ENCODE results near the gene KANSL1.
"Not testable (repeated sequence)": the region's sequence is repeated elsewhere in the genome, so short reads cannot be mapped to it uniquely, and the experiment has no call there.

The KANSL1 gene, protein sequence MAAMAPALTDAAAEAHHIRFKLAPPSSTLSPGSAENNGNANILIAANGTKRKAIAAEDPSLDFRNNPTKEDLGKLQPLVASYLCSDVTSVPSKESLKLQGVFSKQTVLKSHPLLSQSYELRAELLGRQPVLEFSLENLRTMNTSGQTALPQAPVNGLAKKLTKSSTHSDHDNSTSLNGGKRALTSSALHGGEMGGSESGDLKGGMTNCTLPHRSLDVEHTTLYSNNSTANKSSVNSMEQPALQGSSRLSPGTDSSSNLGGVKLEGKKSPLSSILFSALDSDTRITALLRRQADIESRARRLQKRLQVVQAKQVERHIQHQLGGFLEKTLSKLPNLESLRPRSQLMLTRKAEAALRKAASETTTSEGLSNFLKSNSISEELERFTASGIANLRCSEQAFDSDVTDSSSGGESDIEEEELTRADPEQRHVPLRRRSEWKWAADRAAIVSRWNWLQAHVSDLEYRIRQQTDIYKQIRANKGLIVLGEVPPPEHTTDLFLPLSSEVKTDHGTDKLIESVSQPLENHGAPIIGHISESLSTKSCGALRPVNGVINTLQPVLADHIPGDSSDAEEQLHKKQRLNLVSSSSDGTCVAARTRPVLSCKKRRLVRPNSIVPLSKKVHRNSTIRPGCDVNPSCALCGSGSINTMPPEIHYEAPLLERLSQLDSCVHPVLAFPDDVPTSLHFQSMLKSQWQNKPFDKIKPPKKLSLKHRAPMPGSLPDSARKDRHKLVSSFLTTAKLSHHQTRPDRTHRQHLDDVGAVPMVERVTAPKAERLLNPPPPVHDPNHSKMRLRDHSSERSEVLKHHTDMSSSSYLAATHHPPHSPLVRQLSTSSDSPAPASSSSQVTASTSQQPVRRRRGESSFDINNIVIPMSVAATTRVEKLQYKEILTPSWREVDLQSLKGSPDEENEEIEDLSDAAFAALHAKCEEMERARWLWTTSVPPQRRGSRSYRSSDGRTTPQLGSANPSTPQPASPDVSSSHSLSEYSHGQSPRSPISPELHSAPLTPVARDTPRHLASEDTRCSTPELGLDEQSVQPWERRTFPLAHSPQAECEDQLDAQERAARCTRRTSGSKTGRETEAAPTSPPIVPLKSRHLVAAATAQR (N-terminal part only)

DNA sequence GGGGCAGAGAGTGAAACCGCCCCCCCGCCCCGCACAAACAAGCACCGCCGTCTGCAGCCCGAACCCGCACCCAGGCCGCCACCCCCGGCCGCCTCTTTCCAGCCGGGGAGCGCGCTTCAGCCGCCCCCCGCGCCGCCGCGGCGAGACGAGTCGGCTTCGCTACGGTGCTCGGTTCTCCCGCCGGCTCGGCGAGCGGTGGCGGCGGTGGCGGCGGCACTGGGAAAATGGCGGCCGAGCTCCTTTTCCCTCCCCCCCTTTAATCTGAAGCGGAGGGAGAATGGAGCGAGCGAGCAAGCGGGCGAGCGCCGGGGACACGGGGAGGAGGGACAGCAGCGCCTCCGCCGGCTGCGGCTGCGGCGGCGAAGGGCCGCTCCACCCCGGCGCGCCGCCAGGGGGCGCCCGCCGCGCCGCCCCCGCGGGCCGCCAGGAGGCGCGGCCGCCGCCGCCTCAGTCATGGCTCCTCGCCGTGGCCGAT lies at the start of gene KANSL1:
Gene KANSL1 (minus strand): TSS at position 279 of the 475 bp plus-strand sequence. CDS start 21,286 bp downstream, outside the sequence.
- DNase-seq (ENCODE audit: low spot score) (peak; percentile 96), FAIRE-seq (no peak)

DNA sequence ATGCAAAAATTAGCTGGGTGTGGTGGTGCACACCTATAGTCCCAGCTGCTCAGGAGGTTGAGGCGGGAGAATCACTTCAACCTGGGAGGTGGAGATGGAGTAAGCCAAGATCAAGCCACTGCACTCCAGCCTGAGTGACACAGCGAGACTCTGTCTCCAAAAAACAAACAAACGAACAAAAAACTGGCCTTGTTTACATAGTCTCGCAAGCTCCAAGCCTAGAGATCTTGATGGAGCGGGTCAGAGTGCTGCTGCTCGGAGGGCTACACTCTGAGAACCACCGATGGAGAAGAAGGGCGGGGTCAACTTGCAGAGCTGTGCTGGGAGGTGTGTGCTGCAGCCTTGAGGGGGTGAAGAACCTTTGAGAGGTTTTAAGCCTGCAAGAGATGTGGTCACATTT lies 38.1 kb upstream of the KANSL1 start:
- DNase-seq (ENCODE audit: low spot score); FAIRE-seq: not testable (repeated sequence)

DNA sequence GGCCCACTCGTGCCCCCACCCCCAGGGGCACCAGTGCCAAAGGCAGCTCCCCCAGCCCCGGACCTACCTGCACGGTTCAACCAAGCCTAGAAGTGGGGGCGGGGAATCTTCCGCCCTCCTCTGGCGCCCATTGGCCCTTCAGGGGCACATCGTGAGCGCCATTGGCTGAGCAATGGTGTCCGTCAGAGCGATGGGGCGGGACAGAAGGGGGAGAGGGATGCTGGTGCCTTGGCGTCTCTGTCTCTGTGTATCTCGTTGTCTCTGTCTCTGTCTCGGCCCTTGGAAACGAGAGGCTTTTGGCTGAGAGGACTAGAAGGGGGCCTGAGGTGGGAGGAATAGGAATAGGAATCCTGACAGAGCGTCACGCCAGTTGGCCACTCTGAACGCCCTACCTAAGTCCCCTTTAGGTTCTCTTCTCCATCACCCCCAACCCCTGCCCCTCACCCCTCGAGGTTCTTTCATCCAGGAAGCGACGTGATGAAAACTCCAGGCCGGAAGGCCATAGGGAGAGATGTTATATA lies 32.1 kb upstream of the KANSL1 start:
- DNase-seq (ENCODE audit: low spot score) (peak; percentile 86), FAIRE-seq (peak; percentile 30)

DNA sequence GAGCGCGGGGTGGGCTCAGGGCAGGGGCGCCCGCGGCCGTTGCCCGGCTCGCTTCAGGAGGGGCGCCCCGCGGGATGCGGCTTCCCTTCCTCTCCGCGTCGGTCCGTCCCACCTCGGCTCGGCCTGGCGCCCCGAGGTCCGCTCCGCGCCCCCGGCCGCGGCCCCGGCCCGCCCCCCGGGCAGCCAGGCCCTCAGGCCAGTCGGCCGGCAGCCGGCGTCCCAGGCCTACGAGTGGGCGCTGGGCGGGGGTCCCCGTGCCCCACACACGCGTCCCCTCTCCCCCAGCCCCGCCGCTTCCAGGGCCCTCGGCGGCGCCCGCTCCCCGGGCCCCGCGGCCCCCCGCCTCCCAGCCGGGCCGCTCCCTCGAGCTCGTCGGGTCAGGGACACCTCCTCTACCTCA lies 31.6 kb upstream of the KANSL1 start:
- FAIRE-seq; DNase-seq (ENCODE audit: low spot score): not testable (repeated sequence)

DNA sequence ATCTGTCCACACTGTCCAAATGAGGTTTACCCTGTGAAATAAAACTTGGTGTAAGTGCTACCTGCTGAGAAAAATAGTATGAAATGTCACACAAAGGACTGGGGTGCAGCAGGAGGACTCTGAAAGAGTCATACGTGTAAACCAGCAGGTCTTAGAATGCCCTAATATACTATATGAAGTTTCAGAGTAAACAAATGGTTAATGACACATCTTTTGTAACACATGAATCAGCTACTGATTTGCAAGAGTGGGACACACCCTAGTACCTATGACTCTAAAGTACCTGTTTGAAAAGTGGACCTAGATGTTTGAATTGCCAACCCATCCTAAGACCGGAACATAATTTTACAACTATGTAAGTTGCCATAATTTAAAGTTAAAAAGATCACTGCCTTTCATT lies 29.8 kb upstream of the KANSL1 start:
- not testable (repeated sequence) for DNase-seq (ENCODE audit: low spot score); FAIRE-seq

DNA sequence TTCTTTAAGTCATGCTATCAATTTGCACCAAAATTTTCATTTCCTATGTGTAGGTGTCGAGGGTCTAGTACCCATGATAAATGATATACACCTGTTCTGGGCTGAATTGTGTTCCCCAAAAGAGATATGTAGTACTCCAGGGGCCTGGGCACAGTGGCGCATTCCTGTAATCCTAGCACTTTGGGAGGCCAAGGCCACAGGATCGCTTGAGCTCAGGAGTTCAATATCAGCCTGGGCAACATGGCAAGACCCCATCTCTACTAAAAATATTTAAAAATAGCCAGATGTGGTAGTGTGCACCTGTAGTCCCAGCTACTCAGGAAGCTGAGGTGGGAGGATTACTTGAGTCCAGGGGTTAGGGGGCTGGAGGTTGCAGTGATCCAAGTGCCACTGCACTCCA lies 23.5 kb upstream of the KANSL1 start:
- no peak for FAIRE-seq
- no peak for DNase-seq (ENCODE audit: low spot score)

DNA sequence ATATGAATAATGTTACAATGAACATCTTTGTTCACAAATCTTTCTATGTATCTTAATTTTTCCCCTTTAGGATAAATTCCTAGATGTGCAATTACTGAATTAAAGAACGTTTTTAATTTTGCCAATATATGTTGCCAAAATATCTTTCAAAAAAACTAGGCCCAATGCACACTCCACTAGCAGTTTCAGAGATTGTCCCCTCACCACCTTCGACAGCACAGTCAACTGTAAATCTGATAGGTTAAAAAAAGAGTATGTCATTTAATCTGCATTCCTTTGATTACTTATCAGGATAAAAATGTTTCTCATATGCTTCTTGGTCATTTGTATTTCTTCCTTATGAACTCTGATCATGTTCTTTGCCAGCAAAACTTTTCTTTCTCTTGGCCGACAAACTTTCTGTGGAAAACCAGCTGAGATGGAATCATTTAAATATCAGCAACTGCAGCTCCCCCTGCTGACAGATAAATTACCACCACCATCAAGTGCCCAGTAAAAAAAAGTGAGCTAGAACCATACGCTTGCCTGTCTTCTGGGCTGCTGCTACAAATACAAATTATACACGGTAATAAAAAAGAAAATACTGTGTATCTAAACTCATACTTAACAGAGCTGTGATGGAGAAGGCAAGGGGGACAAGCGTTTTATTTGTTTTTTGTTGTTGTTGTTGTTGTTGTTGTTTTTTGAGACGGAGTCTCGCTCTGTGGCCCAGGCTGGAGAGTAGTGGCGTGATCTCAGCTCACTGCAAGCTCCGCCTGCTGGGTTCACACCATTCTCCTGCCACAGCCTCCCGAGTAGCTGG lies 19.6 kb upstream of the KANSL1 start:
- FAIRE-seq = no peak

DNA sequence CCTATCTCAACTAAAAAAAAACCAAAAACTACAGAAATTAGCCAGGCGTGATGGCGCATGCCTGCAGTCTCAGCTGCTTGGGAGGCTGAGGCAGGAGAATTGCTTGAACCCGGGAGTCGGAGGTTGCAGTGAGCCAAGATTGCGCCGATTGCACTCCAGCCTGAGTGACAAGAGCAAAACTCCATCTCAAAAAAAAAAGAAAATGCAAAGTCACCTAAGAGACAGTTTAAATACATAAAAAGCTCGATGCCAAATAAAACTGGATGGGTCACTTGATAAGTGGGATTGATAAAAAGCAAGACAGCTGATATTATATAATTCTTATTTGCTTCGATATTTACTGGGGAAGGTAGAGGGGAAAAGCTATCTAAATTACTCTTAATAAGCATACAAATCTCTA lies 15.8 kb upstream of the KANSL1 start:
- no peak for FAIRE-seq
- DNase-seq (ENCODE audit: low spot score) = no peak

More for the DNA sequence above, 19.6 kb upstream of the KANSL1 start:
- DNase-seq (ENCODE audit: low spot score) = peak; percentile 58

DNA sequence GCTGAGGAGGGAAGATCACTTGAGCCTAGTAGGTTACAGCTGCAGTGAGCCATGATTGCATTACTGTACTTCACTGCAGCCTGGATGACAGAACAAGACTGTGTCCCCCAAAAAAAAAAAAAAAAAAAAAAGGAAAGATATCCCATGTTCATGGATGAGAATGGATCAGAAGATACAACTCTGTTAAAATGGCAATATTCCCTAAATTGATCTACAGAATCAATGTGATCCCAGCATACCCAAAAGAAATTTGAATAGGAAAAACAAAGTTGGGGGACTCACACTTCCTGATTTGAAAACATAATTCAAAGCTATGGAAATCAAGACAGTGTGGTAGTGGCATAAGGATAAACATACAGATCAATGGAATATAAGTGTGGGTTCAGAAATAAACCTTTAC lies 12.7 kb upstream of the KANSL1 start:
- no peak for FAIRE-seq
- DNase-seq (ENCODE audit: low spot score) = no peak

DNA sequence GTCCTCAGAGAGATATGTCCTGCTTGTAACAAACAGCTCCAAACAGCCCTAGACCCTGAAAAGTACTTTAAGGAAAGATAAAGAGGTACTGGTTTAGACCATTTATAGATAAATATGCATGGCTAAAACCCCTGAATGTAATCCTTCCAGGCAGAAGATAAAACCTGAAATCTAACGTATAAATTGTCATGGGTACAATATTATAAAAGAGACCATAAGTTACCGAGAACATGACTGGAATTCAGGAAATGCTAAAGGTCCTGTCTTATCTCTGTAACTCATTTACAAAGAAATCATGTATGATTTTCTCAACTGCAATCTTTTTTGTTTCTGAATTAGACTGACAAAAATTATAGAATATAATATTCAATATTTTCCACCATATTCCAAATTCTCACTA lies 9.2 kb upstream of the KANSL1 start:
- FAIRE-seq (no peak), DNase-seq (ENCODE audit: low spot score) (no peak)

DNA sequence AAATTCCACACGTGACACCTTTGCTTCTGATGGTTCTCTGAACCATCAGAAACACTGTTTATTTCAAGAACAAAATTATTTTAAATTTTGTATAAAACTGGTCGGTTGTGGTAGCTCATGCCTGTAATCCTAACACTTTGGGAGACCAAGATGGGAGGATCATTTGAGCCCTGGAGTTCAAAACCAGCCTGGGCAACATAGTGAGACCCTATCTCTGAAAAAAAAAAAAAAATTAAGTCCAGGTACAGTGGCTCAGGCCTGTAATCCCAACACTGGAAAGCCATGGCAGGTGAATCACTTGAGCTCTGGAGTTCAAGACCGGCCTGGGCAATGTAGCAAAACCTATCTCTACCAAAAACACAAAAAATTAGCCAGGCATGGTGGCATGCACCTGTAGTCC lies 8.3 kb upstream of the KANSL1 start:
- no peak for FAIRE-seq
- DNase-seq (ENCODE audit: low spot score) = no peak

DNA sequence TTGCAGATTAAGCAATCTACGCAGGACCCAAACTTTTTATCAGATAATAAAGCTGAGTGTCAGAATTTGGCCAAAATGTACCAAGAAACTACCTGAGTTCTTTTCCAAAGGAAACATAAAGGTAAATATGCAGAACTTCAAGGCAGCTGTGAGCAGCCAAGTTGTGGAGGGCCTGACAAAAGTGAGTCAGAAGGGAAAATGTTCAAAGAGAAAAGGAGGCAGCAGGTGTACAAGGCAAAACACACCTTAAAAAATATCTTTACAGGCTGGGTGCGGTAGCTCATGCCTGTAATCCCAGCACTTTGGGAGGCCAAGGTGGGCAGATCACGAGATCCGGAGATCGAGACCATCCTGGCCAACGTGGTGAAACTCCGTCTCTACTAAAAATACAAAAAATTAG lies 7.0 kb upstream of the KANSL1 start:
- FAIRE-seq (no peak), DNase-seq (ENCODE audit: low spot score) (no peak)

DNA sequence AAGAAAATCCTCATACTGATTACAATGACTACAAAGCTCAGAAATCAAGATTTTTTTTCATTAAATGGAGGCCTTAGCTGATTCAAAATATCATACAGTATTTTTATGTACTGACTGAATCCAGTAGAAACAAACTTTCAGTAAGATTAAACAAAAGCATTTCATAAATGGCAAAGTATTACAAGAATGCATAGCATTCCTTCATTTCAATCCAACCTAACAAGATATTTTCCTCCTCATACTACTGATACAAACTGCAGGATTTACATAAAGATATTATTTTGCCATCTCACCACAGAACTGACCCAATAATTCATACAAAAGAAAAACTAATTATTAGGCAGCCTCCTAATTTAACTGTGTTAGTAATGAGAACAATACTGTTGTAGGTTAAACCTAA lies 6.2 kb upstream of the KANSL1 start:
- DNase-seq (ENCODE audit: low spot score) (no peak), FAIRE-seq (no peak)

DNA sequence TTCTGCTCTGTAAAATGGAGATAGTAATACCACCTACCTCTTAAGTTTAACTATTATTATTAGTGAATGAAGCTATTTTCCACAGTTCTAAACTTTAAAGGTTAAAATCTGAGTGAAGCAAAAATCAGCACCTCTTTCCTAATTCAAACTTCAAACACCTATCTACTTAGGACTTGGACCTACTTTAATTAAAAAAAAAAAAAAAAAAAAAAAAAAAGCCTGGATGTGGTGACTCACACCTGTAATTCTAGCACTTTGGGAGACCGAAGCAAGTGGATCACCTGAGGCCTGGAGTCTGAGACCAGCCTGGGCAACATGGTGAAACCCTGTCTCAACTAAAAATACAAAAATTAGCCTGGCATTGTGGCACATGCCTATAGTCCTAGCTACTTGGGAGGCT lies 5.0 kb upstream of the KANSL1 start:
- DNase-seq (ENCODE audit: low spot score) = no peak
- no peak for FAIRE-seq

DNA sequence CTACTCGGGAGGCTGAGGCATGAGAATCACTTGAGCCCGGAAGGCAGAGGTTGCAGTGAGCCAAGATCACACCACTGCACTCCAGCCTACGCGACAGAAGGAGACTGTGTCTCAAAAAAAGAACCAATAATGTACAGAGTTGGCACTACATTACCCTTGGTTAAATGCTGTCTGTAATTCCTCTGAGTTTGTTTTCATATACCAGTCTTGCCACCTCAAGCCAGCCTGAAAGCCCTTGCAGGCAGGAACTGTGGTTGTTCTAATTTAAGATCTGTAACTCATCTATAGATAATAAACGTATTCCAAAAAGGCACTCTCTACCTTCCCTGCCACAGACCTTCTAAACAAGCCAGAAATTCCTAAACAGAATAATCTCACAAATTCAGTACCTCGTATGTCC lies 4.3 kb upstream of the KANSL1 start:
- no peak for FAIRE-seq
- no peak for DNase-seq (ENCODE audit: low spot score)

DNA sequence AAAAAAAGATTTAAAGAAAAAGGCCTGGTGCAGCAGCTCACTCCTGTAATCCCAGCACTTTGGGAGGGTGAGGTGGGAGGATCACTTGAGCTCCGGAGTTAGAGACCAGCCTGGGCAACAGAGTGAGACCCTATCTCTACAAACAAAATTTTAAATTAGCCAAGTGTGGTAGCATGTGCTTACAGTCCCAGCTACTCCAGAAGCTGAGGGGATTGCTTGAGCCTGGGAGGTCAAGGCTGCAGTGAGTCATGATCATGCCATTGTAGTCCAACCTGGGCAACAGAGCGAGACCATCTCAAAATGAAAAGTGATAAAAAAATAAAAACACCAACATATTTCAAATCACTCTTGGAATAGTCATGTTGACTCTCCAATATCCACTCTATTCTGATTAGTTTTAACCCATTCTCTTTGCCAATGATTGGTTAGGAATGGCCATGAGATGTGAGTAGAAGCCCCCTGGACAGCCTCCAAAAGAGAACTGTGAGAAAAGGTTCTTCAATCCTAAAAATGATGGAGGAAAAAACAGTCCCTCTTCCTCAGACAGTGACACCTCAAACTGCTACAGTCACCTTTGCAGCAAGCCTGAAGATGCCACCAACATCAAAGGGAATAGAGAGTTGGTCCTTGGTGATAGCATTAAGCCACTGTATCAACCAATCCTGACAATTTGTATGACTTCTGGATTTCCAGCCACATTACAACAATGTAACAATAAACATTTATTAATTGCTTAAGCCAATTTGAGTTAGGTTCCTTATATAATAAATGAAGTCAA lies 2.9 kb upstream of the KANSL1 start:
- FAIRE-seq = no peak
- DNase-seq (ENCODE audit: low spot score) = no peak

DNA sequence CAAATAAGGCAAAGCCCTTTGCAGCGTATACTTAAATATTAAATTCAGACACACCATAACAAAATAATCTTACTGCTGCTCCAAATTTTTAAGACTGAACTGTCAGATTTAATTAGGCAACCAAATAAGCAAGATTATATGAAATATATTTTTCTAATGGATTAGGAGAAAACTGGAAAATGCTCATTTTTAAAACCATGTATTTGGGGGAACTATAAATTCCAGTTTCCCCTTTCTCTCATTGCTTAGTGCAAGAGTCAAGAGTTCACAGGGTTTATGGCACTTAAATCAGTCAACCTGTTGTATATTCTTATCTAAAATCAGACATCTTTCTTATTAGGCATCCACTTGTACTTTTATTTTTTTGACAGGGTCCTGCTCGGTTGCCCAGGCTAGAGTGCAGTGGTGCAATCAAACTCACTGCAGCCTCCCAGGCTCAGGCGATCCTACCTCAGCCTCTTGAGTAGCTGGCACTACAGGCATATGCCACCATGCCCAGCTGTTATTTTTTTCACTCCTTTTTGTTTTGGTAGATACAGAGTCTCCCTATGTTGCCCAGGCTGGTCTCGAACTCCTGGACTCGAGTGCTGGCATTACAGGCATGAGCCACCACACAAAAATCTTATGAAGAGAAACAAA lies 2.1 kb upstream of the KANSL1 start:
- DNase-seq (ENCODE audit: low spot score) (no peak), FAIRE-seq (no peak)

DNA sequence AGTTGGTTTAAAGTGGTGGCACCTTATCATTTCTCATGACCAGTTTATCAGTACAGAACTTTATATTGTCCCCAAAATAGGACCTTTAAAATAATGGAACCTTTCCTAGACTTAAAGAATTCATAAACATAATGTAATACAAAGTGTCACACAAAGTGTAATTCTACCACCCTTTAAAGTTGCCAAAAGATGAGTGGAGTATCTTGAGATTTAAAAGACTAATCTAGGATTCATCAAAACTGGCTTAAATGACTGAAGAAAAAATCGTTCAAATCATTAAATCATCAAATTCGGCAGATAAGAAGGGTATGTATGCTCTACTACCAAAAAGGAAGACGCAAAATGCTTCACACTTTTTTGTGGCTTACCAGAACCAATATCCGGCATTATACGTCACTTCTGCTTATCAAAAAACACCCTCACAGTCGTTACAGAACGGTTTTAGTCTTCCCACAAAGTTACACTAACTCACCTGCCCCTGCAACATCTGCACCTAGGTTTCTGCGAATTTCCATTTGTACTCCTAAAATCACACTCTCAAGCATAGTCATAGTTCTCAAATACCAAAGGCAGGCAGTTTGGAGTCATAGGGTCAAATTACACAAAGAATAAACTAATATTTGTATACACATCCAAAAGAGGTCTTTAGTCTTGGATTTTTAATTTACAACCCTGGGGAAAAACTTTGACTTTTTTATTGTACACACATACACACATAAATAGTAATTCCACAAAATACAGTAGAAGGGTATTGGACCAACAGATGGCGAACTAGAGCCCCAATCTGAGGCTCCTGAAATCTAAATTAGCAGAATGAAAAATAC lies 1.4 kb upstream of the KANSL1 start:
- FAIRE-seq = no peak

More for the DNA sequence above, 1.4 kb upstream of the KANSL1 start:
- DNase-seq (ENCODE audit: low spot score) = peak; percentile 23

All from urothelium cell line (cell line).